SK-N-SH (cell line): ENCODE data around the gene SERPINA3. TPM values are rescaled to one million over a fixed set of nuclear protein-coding genes. Genes with fewer than 3 reads are reported as not detected.
A peak's percentile ranks its signal among the peaks of the same experiment; 100 is the strongest.

Experiments
- CTCF ChIA-PET: fragments of 300-600, 350-600 bp; formaldehyde crosslinking; extraction: SDS; loops from one replicate; lab custom pipeline; 2021; lab: Yijun Ruan, JAX
- POLR2A ChIA-PET: fragments of 350-600 bp; sonication (Branson Sonifier 250); formaldehyde crosslinking; extraction: SDS; loops from one replicate; lab custom pipeline; 2020; ENCODE audit warnings: antibody characterized with exemption, inconsistent platforms; lab: Yijun Ruan, JAX
- DNase-seq: peaks from one replicate; pipeline ENCODE4 v3.0.0; 2012
- H2AFZ ChIP-seq: fragments of 200-600 bp; sonication (generic); 2 replicates; pipeline ENCODE4 v1.8.1; 2016; ENCODE audit warnings: antibody characterized with exemption, mild to moderate bottlenecking, low read depth
- H3F3A ChIP-seq: fragments of 200-600 bp; sonication (generic); replicated peaks from 2 replicates; pipeline ENCODE3; 2016; ENCODE audit warnings: antibody characterized with exemption, mild to moderate bottlenecking; ENCODE audit not compliant: insufficient read depth
- H3K27ac ChIP-seq, 2 experiments: fragments of 200-500 bp in 1 of 2; fragments of 200-600 bp in 1 of 2; sonication (Bioruptor generic) in 1 of 2; sonication (generic), shearing (Covaris generic) in 1 of 2; 2 replicates each; pipeline versions ENCODE4 v1.5.1 to v1.6.1; 2014 to 2016; ENCODE audit warnings: low read depth in 2 of 2, inconsistent platforms in 1 of 2, low read length in 1 of 2, mild to moderate bottlenecking in 1 of 2, mixed read lengths in 1 of 2
- H3K27me3 ChIP-seq: fragments of 200-600 bp; sonication (generic), shearing (Covaris generic); 2 replicates; pipeline ENCODE4 v1.6.1; 2016; ENCODE audit warnings: mixed run types; ENCODE audit not compliant: insufficient read depth
- H3K36me3 ChIP-seq, 2 experiments: fragments of 200-500 bp in 1 of 2; fragments of 200-600 bp in 1 of 2; sonication (Bioruptor generic) in 1 of 2; sonication (generic) in 1 of 2; replicated peaks in 1 of 2; 2 replicates each; pipeline versions ENCODE3 to v1.5.1; 2014 to 2016; ENCODE audit warnings: low read length in 1 of 2, mild to moderate bottlenecking in 1 of 2; ENCODE audit not compliant: insufficient read depth in 2 of 2, control insufficient read depth in 1 of 2
- H3K4me1 ChIP-seq, 2 experiments: fragments of 200-500 bp in 1 of 2; fragments of 200-600 bp in 1 of 2; sonication (Bioruptor generic) in 1 of 2; sonication (generic), shearing (Covaris generic) in 1 of 2; 2 replicates each; pipeline versions ENCODE4 v1.5.1 to v1.6.1; 2014 to 2016; ENCODE audit warnings: low read depth in 1 of 2, low read length in 1 of 2, mixed run types in 1 of 2; ENCODE audit not compliant: insufficient read depth in 2 of 2, control insufficient read depth in 1 of 2
- H3K4me2 ChIP-seq: fragments of 200-600 bp; sonication (generic), shearing (Covaris generic); 2 replicates; pipeline ENCODE4 v1.6.1; 2017; ENCODE audit warnings: mixed run types
- H3K4me3 ChIP-seq, 2 experiments: fragments of 200-500 bp in 1 of 2; fragments of 200-600 bp in 1 of 2; sonication (Bioruptor generic) in 1 of 2; sonication (generic), shearing (Covaris generic) in 1 of 2; 2 replicates each; pipeline versions ENCODE4 v1.5.1 to v1.8.1; 2014 to 2016; ENCODE audit warnings: low read depth in 2 of 2, inconsistent platforms in 1 of 2, low read length in 1 of 2, mild to moderate bottlenecking in 1 of 2, mixed read lengths in 1 of 2, moderate library complexity in 1 of 2
- H3K79me2 ChIP-seq: fragments of 200-600 bp; sonication (generic); 2 replicates; pipeline ENCODE4 v1.8.1; 2017; ENCODE audit warnings: mild to moderate bottlenecking; ENCODE audit not compliant: insufficient read depth
- H3K9ac ChIP-seq: fragments of 200-600 bp; sonication (generic); 2 replicates; pipeline ENCODE4 v1.6.1; 2017; ENCODE audit warnings: mixed run types
- H3K9me2 ChIP-seq: fragments of 200-600 bp; sonication (generic); 2 replicates; pipeline ENCODE4 v1.6.1; 2017; ENCODE audit warnings: mixed run types
- H3K9me3 ChIP-seq: fragments of 200-600 bp; sonication (generic); 2 replicates; pipeline ENCODE4 v1.6.1; 2017; ENCODE audit warnings: mixed run types, mild to moderate bottlenecking, moderate library complexity
- H4K20me1 ChIP-seq: fragments of 200-600 bp; sonication (generic); 2 replicates; pipeline ENCODE4 v1.6.1; 2017; ENCODE audit warnings: mild to moderate bottlenecking, mixed run types; ENCODE audit not compliant: insufficient read depth
- CHD2 ChIP-seq: fragments of 150-350 bp; IDR thresholded peaks from 2 replicates; pipeline ENCODE4 v1.6.1; 2018; ENCODE audit warnings: low read length; ENCODE audit not compliant: partially characterized antibody
- ELF1 ChIP-seq: IDR thresholded peaks from 2 replicates; pipeline ENCODE4 v1.4.0; 2012
- EZH2phosphoT487 ChIP-seq: fragments of 200-600 bp; sonication (generic); IDR thresholded peaks from 2 replicates; pipeline ENCODE4 v1.6.1; 2017; ENCODE audit warnings: low read depth, mixed run types, mild to moderate bottlenecking, antibody characterized with exemption, moderate library complexity, borderline replicate concordance
- FOSL2 ChIP-seq: IDR thresholded peaks from 2 replicates; pipeline ENCODE4 v1.4.0; 2012; ENCODE audit warnings: low read depth, mild to moderate bottlenecking, moderate library complexity, borderline replicate concordance
- FOXJ3 ChIP-seq: sonication (generic); formaldehyde crosslinking; IDR thresholded peaks from 2 replicates; pipeline ENCODE4 v1.5.1; 2020; ENCODE audit warnings: mild to moderate bottlenecking, missing genetic modification reagents
- JUND ChIP-seq: IDR thresholded peaks from 2 replicates; pipeline ENCODE4 v1.4.0; 2012
- MEF2A ChIP-seq: IDR thresholded peaks from 2 replicates; pipeline ENCODE4 v1.4.0; 2012; ENCODE audit warnings: low read depth, borderline replicate concordance
- NFIC ChIP-seq: IDR thresholded peaks from 2 replicates; pipeline ENCODE4 v1.4.0; 2012; ENCODE audit warnings: borderline replicate concordance
- RFX5 ChIP-seq: IDR thresholded peaks from 2 replicates; pipeline ENCODE4 v1.6.1; 2012; ENCODE audit warnings: mild to moderate bottlenecking, improper control_type of control experiment, low read length
- RXRA ChIP-seq: IDR thresholded peaks from 2 replicates; pipeline ENCODE4 v1.4.0; 2012; ENCODE audit warnings: low read depth, mild to moderate bottlenecking, borderline replicate concordance
- SMC3 ChIP-seq: IDR thresholded peaks from 2 replicates; pipeline ENCODE4 v1.6.1; 2012; ENCODE audit warnings: low read depth, low read length, improper control_type of control experiment
- YY1 ChIP-seq: IDR thresholded peaks from 2 replicates; pipeline ENCODE4 v1.4.0; 2012; ENCODE audit warnings: low read depth, mild to moderate bottlenecking
- WGBS: methylation state at CpG from one replicate; pipeline ENCODE4 v1.1.6; 2017; ENCODE audit warnings: low lambda C conversion rate; 5-methylcytosine and 5-hydroxymethylcytosine counted together
- polyA plus RNA-seq, 3 experiments: library from polyadenylated mRNA; depleted of rRNA; stranded (reverse); fragments of >200 nt; gene quantifications; 2 replicates each; pipeline ENCODE4 v1.2.3, GENCODE V29; 2012
- TF ChIP-seq, protein P1 (sequence below): IDR thresholded peaks from 2 replicates; pipeline ENCODE4 v1.6.1; 2012; ENCODE audit warnings: mild to moderate bottlenecking, low read depth, low read length, moderate library complexity
- TF ChIP-seq, protein P2 (sequence below): fragments of 200-600 bp; sonication (generic); IDR thresholded peaks from 2 replicates; pipeline ENCODE4 v1.6.1; 2017; ENCODE audit warnings: antibody characterized with exemption, mild to moderate bottlenecking, moderate library complexity
- TF ChIP-seq, protein P3 (sequence below): IDR thresholded peaks from 2 replicates; pipeline ENCODE4 v1.4.0; 2012; ENCODE audit warnings: low read depth
- TF ChIP-seq, protein P4 (sequence below): IDR thresholded peaks from 2 replicates; pipeline ENCODE4 v1.4.0; 2012; ENCODE audit warnings: low read depth, borderline replicate concordance
- TF ChIP-seq, protein P5 (sequence below): IDR thresholded peaks from 2 replicates; pipeline ENCODE4 v1.4.0; 2012; ENCODE audit warnings: low read depth, borderline replicate concordance

The SERPINA3 gene
- polyA plus RNA-seq (2012; rRNA removed): 0.25 and 0.45 TPM in 2 replicates
- polyA plus RNA-seq (2012; cell fraction: cytosol; rRNA removed): 0.05 and 0.15 TPM in 2 replicates
- 0.66 and 1.4 TPM in 2 replicates for polyA plus RNA-seq (2012; cell fraction: nucleus; rRNA removed)

DNA sequence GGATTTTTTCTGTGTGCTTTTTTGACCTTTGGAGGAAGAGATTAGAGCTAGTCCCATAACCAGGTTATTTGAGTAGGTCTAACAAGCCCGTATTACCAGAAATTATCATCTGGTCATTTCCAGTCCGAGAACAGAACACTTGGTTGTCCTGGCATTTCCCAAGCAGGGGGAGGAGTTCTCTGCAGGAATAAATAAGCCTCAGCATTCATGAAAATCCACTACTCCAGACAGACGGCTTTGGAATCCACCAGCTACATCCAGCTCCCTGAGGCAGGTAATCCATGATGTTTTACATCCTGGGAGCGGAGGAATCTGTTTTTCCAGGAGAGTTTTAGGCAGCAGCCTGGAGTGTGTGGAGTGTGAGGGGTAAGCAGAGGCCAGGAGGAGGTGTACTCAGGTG lies at the start of gene SERPINA3:
SERPINA3 (plus strand) TSS at position 218 of the 400 bp plus-strand sequence. CDS start 2,051 bp downstream, outside the sequence.
- TF ChIP-seq RXRA (no peak), EZH2phosphoT487 (no peak), FOSL2 (no peak), MEF2A (no peak), RFX5 (no peak), SMC3 (no peak), CHD2 (no peak), YY1 (no peak)
- TF ChIP-seq, protein P1, sequence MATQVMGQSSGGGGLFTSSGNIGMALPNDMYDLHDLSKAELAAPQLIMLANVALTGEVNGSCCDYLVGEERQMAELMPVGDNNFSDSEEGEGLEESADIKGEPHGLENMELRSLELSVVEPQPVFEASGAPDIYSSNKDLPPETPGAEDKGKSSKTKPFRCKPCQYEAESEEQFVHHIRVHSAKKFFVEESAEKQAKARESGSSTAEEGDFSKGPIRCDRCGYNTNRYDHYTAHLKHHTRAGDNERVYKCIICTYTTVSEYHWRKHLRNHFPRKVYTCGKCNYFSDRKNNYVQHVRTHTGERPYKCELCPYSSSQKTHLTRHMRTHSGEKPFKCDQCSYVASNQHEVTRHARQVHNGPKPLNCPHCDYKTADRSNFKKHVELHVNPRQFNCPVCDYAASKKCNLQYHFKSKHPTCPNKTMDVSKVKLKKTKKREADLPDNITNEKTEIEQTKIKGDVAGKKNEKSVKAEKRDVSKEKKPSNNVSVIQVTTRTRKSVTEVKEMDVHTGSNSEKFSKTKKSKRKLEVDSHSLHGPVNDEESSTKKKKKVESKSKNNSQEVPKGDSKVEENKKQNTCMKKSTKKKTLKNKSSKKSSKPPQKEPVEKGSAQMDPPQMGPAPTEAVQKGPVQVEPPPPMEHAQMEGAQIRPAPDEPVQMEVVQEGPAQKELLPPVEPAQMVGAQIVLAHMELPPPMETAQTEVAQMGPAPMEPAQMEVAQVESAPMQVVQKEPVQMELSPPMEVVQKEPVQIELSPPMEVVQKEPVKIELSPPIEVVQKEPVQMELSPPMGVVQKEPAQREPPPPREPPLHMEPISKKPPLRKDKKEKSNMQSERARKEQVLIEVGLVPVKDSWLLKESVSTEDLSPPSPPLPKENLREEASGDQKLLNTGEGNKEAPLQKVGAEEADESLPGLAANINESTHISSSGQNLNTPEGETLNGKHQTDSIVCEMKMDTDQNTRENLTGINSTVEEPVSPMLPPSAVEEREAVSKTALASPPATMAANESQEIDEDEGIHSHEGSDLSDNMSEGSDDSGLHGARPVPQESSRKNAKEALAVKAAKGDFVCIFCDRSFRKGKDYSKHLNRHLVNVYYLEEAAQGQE: no peak
- ChIA-PET POLR2A (no interaction called here), CTCF (no interaction called here)

DNA sequence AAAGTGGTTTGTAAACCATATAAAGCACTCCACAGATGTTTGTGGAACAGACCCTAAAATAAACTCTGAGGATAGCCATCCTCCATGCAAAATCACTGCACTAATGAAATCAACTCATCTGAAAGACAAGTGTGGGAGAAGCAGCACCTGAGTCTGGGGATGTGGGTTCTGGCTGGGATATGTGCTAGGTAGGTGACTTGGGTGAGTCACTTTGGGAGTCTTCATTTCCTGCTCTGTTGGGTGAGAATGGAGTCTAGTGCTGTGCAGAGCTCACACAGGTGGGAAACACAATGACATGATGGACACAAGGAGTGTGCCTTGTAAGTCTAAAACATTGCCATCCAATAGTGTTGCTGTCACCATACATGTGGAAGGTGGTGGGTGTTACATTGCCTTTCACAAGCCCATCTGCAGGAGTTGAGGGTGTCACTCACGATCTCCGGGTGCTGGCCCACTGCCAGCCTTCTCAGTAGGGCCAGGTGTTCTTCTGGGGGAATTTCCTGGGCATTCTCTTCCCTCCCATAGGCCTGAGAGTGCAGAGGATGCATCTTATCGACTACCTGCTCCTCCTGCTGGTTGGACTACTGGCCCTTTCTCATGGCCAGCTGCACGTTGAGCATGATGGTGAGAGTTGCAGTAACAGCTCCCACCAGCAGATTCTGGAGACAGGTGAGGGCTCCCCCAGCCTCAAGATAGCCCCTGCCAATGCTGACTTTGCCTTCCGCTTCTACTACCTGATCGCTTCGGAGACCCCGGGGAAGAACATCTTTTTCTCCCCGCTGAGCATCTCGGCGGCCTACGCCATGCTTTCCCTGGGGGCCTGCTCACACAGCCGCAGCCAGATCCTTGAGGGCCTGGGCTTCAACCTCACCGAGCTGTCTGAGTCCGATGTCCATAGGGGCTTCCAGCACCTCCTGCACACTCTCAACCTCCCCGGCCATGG lies 49.0 kb upstream of the SERPINA3 start:
- H2AFZ ChIP-seq: no peak overlapping the region
- H3K4me3 ChIP-seq: no peak overlapping the region
- no peaks in the 10 kb centered on the region for H3K79me2 ChIP-seq
- ChIA-PET CTCF (interaction anchor here (6.1 kb wide), 1 partner anchor 14 kb away, joined by 49 read pairs; no protein-coding TSS in a partner anchor), POLR2A (no interaction called here)
- H3K4me1 ChIP-seq: no peaks in the 10 kb centered on the region
- no peak overlapping the region for H3K4me2 ChIP-seq
- no peak overlapping the region for H3K9ac ChIP-seq
- H3K27ac ChIP-seq: no peak overlapping the region
- no peaks in the 10 kb centered on the region for H3K9me2 ChIP-seq
- DNase-seq: no peak
- no peaks in the 10 kb centered on the region for H3K9me3 ChIP-seq
- WGBS: 59% methylated on average over 15 of the region's 16 CpGs
- H4K20me1 ChIP-seq: no peaks in the 10 kb centered on the region
- H3K27me3 ChIP-seq: peaks cover 9% of the 10 kb centered on the region; the same call in 1 of the 2 replicates
- no peaks in the 10 kb centered on the region for H3K36me3 ChIP-seq
- H3F3A ChIP-seq: no peaks in the 10 kb centered on the region
- TF ChIP-seq NFIC (no peak), CHD2 (no peak), FOXJ3 (CRISPR knock-in tag) (no peak), JUND (no peak), ELF1 (no peak)
- TF ChIP-seq, protein P2, sequence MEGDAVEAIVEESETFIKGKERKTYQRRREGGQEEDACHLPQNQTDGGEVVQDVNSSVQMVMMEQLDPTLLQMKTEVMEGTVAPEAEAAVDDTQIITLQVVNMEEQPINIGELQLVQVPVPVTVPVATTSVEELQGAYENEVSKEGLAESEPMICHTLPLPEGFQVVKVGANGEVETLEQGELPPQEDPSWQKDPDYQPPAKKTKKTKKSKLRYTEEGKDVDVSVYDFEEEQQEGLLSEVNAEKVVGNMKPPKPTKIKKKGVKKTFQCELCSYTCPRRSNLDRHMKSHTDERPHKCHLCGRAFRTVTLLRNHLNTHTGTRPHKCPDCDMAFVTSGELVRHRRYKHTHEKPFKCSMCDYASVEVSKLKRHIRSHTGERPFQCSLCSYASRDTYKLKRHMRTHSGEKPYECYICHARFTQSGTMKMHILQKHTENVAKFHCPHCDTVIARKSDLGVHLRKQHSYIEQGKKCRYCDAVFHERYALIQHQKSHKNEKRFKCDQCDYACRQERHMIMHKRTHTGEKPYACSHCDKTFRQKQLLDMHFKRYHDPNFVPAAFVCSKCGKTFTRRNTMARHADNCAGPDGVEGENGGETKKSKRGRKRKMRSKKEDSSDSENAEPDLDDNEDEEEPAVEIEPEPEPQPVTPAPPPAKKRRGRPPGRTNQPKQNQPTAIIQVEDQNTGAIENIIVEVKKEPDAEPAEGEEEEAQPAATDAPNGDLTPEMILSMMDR: no peak
- TF ChIP-seq, protein P3, sequence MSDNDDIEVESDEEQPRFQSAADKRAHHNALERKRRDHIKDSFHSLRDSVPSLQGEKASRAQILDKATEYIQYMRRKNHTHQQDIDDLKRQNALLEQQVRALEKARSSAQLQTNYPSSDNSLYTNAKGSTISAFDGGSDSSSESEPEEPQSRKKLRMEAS: no peak
- TF ChIP-seq, protein P4, sequence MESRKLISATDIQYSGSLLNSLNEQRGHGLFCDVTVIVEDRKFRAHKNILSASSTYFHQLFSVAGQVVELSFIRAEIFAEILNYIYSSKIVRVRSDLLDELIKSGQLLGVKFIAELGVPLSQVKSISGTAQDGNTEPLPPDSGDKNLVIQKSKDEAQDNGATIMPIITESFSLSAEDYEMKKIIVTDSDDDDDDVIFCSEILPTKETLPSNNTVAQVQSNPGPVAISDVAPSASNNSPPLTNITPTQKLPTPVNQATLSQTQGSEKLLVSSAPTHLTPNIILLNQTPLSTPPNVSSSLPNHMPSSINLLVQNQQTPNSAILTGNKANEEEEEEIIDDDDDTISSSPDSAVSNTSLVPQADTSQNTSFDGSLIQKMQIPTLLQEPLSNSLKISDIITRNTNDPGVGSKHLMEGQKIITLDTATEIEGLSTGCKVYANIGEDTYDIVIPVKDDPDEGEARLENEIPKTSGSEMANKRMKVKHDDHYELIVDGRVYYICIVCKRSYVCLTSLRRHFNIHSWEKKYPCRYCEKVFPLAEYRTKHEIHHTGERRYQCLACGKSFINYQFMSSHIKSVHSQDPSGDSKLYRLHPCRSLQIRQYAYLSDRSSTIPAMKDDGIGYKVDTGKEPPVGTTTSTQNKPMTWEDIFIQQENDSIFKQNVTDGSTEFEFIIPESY: no peak
- TF ChIP-seq, protein P5, sequence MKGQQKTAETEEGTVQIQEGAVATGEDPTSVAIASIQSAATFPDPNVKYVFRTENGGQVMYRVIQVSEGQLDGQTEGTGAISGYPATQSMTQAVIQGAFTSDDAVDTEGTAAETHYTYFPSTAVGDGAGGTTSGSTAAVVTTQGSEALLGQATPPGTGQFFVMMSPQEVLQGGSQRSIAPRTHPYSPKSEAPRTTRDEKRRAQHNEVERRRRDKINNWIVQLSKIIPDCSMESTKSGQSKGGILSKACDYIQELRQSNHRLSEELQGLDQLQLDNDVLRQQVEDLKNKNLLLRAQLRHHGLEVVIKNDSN: no peak

More for the DNA sequence above, at the start of gene SERPINA3:
- H3F3A ChIP-seq: peaks cover 4% of the 10 kb centered on the region
- no peaks in the 10 kb centered on the region for H3K27me3 ChIP-seq
- WGBS: 84% methylated on average over 4 of the region's 4 CpGs
- H3K9ac ChIP-seq: no peak within 1 kb of the TSS
- no peaks in the 10 kb centered on the region for H4K20me1 ChIP-seq
- no peak within 1 kb of the TSS for H2AFZ ChIP-seq
- H3K27ac ChIP-seq: peak within 1 kb of the TSS in 1 of 2 experiments; percentile 80; a peak in 1 of 4 replicates
- H3K4me3 ChIP-seq: no peak within 1 kb of the TSS
- no peaks in the 10 kb centered on the region for H3K9me3 ChIP-seq
- H3K4me1 ChIP-seq: no peaks in the 10 kb centered on the region
- H3K36me3 ChIP-seq: no peaks in the 10 kb centered on the region
- H3K79me2 ChIP-seq: no peaks in the 10 kb centered on the region
- no peak within 1 kb of the TSS for H3K4me2 ChIP-seq
- no peaks in the 10 kb centered on the region for H3K9me2 ChIP-seq
- no peak for DNase-seq
